Measurements from ENCODE around the gene KCNA5. TPM values are rescaled to one million over a fixed set of nuclear protein-coding genes. Genes with fewer than 3 reads are reported as not detected.

Gene KCNA5
- polyA plus RNA-seq, 3 donors = not detected

DNA sequence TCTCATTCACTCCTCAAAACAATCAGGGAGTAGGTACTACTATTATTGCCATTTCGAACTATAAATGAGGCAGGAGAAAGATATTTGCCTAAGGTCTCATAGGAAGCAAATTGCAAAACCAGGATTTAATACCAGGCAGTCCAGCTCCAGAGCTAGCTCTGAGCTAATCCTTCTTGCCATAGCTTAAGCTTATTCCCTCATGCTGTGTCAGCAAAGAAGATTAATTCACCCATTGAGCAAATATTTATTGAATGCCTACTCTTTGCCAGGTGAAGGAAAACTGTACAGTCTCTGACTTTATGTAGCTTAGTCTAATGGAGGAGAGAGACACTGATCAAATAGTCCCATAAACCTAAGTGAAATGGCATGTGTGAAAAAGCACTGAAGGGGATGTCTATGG is 19.5 kb downstream of the KCNA5 start:
- Histone ChIP-seq H3K9me3 (replicated peaks in 1 of 2; ENCODE audit: control insufficient read depth in 1 of 2, insufficient read depth in 1 of 2, low read length in 2 of 2) (no peaks in the 10 kb centered on the region), H3K36me3 (replicated peaks in 1 of 2; ENCODE audit: control insufficient read depth in 1 of 2, insufficient read depth in 2 of 2, low read length in 2 of 2) (no peaks in the 10 kb centered on the region), H3K4me1 (ENCODE audit: control insufficient read depth in 1 of 2, insufficient read depth in 2 of 2, low read length in 2 of 2) (no peaks in the 10 kb centered on the region), H3K9ac (ENCODE audit: insufficient read depth, low read length, poor library complexity, severe bottlenecking) (no peak overlapping the region), H3K27me3 (ENCODE audit: control insufficient read depth in 2 of 2, insufficient read depth in 2 of 2, low read length in 2 of 2) (no peaks in the 10 kb centered on the region), H3K4me3 (replicated peaks in 1 of 3; ENCODE audit: low read depth in 2 of 3, low read length in 3 of 3) (no peak overlapping the region), H3K79me2 (ENCODE audit: insufficient read depth, low read length) (no peaks in the 10 kb centered on the region), H4K20me1 (ENCODE audit: insufficient read depth, low read length) (no peaks in the 10 kb centered on the region), H3K27ac (ENCODE audit: low read depth in 1 of 2, low read length in 2 of 2) (no peak overlapping the region), H3K4me2 (replicated peaks; ENCODE audit: extremely low read depth, low read length, poor library complexity, severe bottlenecking) (no peak overlapping the region), H2AFZ (ENCODE audit: insufficient read depth, low read depth, low read length, poor library complexity, severe bottlenecking) (no peak overlapping the region)
- no peak overlapping the region for H3K27ac Mint-ChIP-seq
- no CpG with 5 or more reads among the region's 1 CpG for WGBS (ENCODE audit: insufficient coverage)
- TF ChIP-seq, protein P1, sequence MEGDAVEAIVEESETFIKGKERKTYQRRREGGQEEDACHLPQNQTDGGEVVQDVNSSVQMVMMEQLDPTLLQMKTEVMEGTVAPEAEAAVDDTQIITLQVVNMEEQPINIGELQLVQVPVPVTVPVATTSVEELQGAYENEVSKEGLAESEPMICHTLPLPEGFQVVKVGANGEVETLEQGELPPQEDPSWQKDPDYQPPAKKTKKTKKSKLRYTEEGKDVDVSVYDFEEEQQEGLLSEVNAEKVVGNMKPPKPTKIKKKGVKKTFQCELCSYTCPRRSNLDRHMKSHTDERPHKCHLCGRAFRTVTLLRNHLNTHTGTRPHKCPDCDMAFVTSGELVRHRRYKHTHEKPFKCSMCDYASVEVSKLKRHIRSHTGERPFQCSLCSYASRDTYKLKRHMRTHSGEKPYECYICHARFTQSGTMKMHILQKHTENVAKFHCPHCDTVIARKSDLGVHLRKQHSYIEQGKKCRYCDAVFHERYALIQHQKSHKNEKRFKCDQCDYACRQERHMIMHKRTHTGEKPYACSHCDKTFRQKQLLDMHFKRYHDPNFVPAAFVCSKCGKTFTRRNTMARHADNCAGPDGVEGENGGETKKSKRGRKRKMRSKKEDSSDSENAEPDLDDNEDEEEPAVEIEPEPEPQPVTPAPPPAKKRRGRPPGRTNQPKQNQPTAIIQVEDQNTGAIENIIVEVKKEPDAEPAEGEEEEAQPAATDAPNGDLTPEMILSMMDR (IDR thresholded peaks at IDR 0.05) = no peak
- no peak for DNase-seq
- no peak overlapping the region for H3K4me3 Mint-ChIP-seq
- intact Hi-C loops (cut with micrococcal nuclease) = no loop called here
- no peaks in the 10 kb centered on the region for H3K36me3 Mint-ChIP-seq
- no peaks in the 10 kb centered on the region for H3K9me3 Mint-ChIP-seq
- no peaks in the 10 kb centered on the region for H3K4me1 Mint-ChIP-seq
- H3K27me3 Mint-ChIP-seq (ENCODE audit: low read depth in 3 of 3) = peaks cover 0 to 6% (median 4%) of the 10 kb centered on the region in 3 donors

DNA sequence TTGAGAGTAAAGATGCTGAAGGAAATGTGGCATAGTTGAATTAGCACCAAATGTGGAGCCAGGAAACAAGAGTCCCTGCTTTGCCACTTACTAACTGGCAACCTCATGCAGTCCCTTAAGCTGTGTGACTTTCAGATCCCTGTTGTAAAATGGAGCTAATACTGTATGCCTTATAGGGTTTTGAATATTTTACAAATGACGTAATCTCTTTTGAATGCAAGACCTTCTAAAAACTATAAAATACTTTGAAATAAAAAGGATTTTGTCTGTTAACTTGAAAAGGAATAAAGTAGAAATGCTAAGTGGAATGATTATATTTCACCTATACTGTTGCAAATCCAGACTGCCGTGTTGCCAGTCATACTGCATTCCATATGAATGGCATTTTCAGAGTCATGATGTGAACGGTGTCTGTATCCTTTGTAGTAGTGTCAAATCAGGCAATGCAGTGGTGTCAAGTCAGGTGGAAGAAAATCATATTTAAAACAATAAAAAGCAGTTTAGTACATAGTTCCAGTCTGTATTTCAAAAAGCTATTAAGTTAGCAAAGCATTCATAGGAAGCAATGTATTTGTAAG is 21.3 kb downstream of the KCNA5 start:
- H3K9me3 ChIP-seq (replicated peaks in 1 of 2; ENCODE audit: control insufficient read depth in 1 of 2, insufficient read depth in 1 of 2, low read length in 2 of 2) = no peaks in the 10 kb centered on the region
- H2AFZ ChIP-seq (ENCODE audit: insufficient read depth, low read depth, low read length, poor library complexity, severe bottlenecking) = no peak overlapping the region
- intact Hi-C loops (cut with micrococcal nuclease) = no loop called here
- no peaks in the 10 kb centered on the region for H3K4me1 Mint-ChIP-seq
- H3K27me3 ChIP-seq (ENCODE audit: control insufficient read depth in 2 of 2, insufficient read depth in 2 of 2, low read length in 2 of 2) = no peaks in the 10 kb centered on the region
- no peaks in the 10 kb centered on the region for H3K36me3 Mint-ChIP-seq
- no peak overlapping the region for H3K9ac ChIP-seq (ENCODE audit: insufficient read depth, low read length, poor library complexity, severe bottlenecking)
- H3K79me2 ChIP-seq (ENCODE audit: insufficient read depth, low read length) = no peaks in the 10 kb centered on the region
- H3K9me3 Mint-ChIP-seq = no peaks in the 10 kb centered on the region
- no peak overlapping the region for H3K27ac ChIP-seq (ENCODE audit: low read depth in 1 of 2, low read length in 2 of 2)
- no peak for DNase-seq
- WGBS (ENCODE audit: insufficient coverage) = no CpG with 5 or more reads among the region's 3 CpGs
- H4K20me1 ChIP-seq (ENCODE audit: insufficient read depth, low read length) = no peaks in the 10 kb centered on the region
- TF ChIP-seq, protein P1 (IDR thresholded peaks at IDR 0.05) = no peak
- H3K27me3 Mint-ChIP-seq (ENCODE audit: low read depth in 3 of 3) = peaks cover 0 to 5% (median 4%) of the 10 kb centered on the region in 3 donors
- no peaks in the 10 kb centered on the region for H3K4me1 ChIP-seq (ENCODE audit: control insufficient read depth in 1 of 2, insufficient read depth in 2 of 2, low read length in 2 of 2)
- H3K4me3 Mint-ChIP-seq = no peak overlapping the region
- no peak overlapping the region for H3K27ac Mint-ChIP-seq
- no peak overlapping the region for H3K4me2 ChIP-seq (replicated peaks; ENCODE audit: extremely low read depth, low read length, poor library complexity, severe bottlenecking)
- no peaks in the 10 kb centered on the region for H3K36me3 ChIP-seq (replicated peaks in 1 of 2; ENCODE audit: control insufficient read depth in 1 of 2, insufficient read depth in 2 of 2, low read length in 2 of 2)
- no peak overlapping the region for H3K4me3 ChIP-seq (replicated peaks in 1 of 3; ENCODE audit: low read depth in 2 of 3, low read length in 3 of 3)

All from CD14-positive monocyte (primary cell).